Right lobe of liver (tissue), 4 donors: ENCODE measurements around the gene SERHL2.
"Not testable (repeated sequence)": the region's sequence is repeated elsewhere in the genome, so short reads cannot be mapped to it uniquely, and the experiment has no call there.

ENCODE experiments used
- POLR2A ChIP-seq: fragments of 450-650 bp; IDR thresholded peaks from one replicate; pipeline ENCODE4 v1.6.1; 2017; ENCODE audit warnings: antibody characterized with exemption, mild to moderate bottlenecking
- TF ChIP-seq, protein P1 (sequence below), 4 donors: fragments of 200-600 bp in 3 of 4; fragments of 450-650 bp in 1 of 4; IDR thresholded peaks; one replicate each; pipeline versions ENCODE4 v1.5.1 to v1.8.0; 2016 to 2022; ENCODE audit warnings: antibody characterized with exemption in 4 of 4, mild to moderate bottlenecking in 2 of 4
- donor health status: DM: no; HTN: no; CAD: no.
- donor health status: DM: no; HTN: no; CAD: no.
- donor health status: DM: no; HTN: yes; CAD: no.

- TF ChIP-seq, protein P1, sequence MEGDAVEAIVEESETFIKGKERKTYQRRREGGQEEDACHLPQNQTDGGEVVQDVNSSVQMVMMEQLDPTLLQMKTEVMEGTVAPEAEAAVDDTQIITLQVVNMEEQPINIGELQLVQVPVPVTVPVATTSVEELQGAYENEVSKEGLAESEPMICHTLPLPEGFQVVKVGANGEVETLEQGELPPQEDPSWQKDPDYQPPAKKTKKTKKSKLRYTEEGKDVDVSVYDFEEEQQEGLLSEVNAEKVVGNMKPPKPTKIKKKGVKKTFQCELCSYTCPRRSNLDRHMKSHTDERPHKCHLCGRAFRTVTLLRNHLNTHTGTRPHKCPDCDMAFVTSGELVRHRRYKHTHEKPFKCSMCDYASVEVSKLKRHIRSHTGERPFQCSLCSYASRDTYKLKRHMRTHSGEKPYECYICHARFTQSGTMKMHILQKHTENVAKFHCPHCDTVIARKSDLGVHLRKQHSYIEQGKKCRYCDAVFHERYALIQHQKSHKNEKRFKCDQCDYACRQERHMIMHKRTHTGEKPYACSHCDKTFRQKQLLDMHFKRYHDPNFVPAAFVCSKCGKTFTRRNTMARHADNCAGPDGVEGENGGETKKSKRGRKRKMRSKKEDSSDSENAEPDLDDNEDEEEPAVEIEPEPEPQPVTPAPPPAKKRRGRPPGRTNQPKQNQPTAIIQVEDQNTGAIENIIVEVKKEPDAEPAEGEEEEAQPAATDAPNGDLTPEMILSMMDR (IDR thresholded peaks at IDR 0.05) = not testable (repeated sequence)
- not testable (repeated sequence) for TF ChIP-seq POLR2A
Measured at GRCh38 chr22:42580040-42580439, 26.3 kb downstream of the SERHL2 start.
